Psoas muscle (tissue), 8 donors: Measurements from ENCODE around the gene EXOC2. TPM values are rescaled to one million over a fixed set of nuclear protein-coding genes. Genes with fewer than 3 reads are reported as not detected.

Source experiments
- ATAC-seq, 4 donors: fragments of 200-7000 bp; cut with Tn5 transposase; one replicate each; pipeline ENCODE4 v1.9.1; 2020; ENCODE audit warnings: moderate library complexity in 3 of 4, mild to moderate bottlenecking in 2 of 4
- DNase-seq, 2 donors: peaks; one replicate each; pipeline ENCODE4 v3.0.0-alpha.2; 2020
- H3K27ac ChIP-seq: fragments of 200-600 bp; one replicate; pipeline ENCODE4 v1.8.0; 2022
- H3K27me3 ChIP-seq, 3 donors: fragments of 200-600 bp in 1 of 3; one replicate each; pipeline versions ENCODE4 v1.6.1 to v1.8.0; 2013 to 2022; ENCODE audit warnings: low read length in 2 of 3, mild to moderate bottlenecking in 2 of 3, moderate library complexity in 1 of 3; ENCODE audit not compliant: insufficient read depth in 3 of 3
- H3K36me3 ChIP-seq, 2 donors: fragments of 200-600 bp in 1 of 2; one replicate each; pipeline versions ENCODE4 v1.6.1 to v1.8.0; 2013 to 2022; ENCODE audit warnings: low read depth in 1 of 2, mild to moderate bottlenecking in 1 of 2, moderate library complexity in 1 of 2; ENCODE audit not compliant: insufficient read depth in 1 of 2
- H3K4me1 ChIP-seq: fragments of 200-600 bp; one replicate; pipeline ENCODE4 v1.8.0; 2022
- H3K4me3 ChIP-seq: fragments of 200-600 bp; one replicate; pipeline ENCODE4 v1.8.0; 2022; ENCODE audit warnings: mild to moderate bottlenecking
- H3K9me3 ChIP-seq: fragments of 200-600 bp; one replicate; pipeline ENCODE4 v1.8.0; 2022
- WGBS, 3 donors: extraction: QIAGEN DNeasy Blood & Tissue Kit; methylation state at CpG; one replicate each; pipeline versions ENCODE4 v1.1.6 to v1.1.7; 2013; 5-methylcytosine and 5-hydroxymethylcytosine counted together
- intact Hi-C, 2 donors: fragments of 100-400 bp; cut with DNase I; formaldehyde crosslinking; loops; one replicate each; pipeline versions ENCODE4 v1.11.0 to v1.14.2; 2022
- polyA plus RNA-seq, 3 donors: library from polyadenylated mRNA; stranded (reverse); fragments of 200-250 nt; gene quantifications; one replicate each; pipeline ENCODE4 v1.2.3, GENCODE V29; 2013
- total RNA-seq, 4 donors: library from RNA; stranded (reverse); fragmentation: NEBNext Ultra II Directional in 2 of 4; extraction: Animal tissue kit (Norgen Biotek cat#: 25700) in 2 of 4; gene quantifications; one replicate each; pipeline versions ENCODE4 v1.2.1 to v1.2.4, GENCODE V29; 2021 to 2023
- TF ChIP-seq, protein P1 (sequence below): fragments of 200-600 bp; IDR thresholded peaks from one replicate; pipeline ENCODE4 v1.8.0; 2022; ENCODE audit warnings: antibody characterized with exemption
- donor health status: healthy with polysubstance abuse.
- donor health status: DM: no; HTN: no; CAD: no; lungs with moderate emphysema.
- donor health status: Bipolar disorder and iron deficiency.
- donor health status: healthy.
- donor health status: DM: yes; HTN: yes; CAD: no.
- donor health status: DM: no; HTN: no; CAD: no.
- donor health status: DM: no; HTN: no; CAD: no.
- donor health status: DM: yes; HTN: yes; CAD: no.

Gene EXOC2
- total and polyA plus RNA-seq, 7 donors: 5.7 to 15.9 (median 8.0) TPM

DNA sequence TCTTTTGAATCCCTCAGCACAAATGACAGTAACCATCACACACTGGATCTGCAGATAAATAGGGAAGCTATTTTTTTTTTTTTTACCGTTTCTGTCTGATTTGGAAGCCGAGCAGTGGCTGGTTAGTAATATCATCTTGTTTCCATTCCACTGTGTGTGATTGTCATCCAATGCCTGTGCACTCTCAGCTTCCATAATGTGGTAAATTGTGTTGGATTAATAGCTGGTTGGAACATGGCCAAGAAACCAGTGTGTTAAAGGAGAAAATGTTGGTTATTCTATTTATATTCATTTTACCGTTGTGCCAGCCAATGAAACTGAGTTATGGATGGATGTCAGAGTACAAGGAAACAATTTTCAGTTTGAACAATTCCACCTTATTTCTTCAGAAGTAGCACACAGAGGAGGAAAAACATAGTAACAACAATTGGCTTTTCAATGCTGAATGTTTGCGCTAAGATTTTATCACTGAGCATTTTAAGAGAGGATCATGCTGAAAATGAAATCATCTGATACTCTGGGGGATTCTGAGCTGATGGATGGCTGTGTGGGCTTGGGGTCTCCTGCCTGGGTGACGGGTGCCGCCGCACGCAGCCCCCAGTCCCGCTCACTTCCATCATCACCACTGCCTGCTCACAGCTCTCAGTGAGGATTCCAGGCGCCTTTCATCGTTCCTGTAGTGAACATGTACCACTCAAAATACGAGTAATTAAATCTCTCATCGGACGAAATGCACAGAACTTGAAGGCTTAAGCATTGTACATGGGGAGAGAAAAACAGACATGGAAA is 40.7 kb upstream of the EXOC2 start:
- ATAC-seq (no peak), DNase-seq (no peak)
- Histone ChIP-seq H3K27ac (no peak overlapping the region), H3K9me3 (no peaks in the 10 kb centered on the region), H3K4me1 (no peaks in the 10 kb centered on the region), H3K4me3 (no peak overlapping the region), H3K36me3 (no peaks in the 10 kb centered on the region), H3K27me3 (peaks cover 0 to 25% (median 6%) of the 10 kb centered on the region in 3 donors)
- TF ChIP-seq, protein P1, sequence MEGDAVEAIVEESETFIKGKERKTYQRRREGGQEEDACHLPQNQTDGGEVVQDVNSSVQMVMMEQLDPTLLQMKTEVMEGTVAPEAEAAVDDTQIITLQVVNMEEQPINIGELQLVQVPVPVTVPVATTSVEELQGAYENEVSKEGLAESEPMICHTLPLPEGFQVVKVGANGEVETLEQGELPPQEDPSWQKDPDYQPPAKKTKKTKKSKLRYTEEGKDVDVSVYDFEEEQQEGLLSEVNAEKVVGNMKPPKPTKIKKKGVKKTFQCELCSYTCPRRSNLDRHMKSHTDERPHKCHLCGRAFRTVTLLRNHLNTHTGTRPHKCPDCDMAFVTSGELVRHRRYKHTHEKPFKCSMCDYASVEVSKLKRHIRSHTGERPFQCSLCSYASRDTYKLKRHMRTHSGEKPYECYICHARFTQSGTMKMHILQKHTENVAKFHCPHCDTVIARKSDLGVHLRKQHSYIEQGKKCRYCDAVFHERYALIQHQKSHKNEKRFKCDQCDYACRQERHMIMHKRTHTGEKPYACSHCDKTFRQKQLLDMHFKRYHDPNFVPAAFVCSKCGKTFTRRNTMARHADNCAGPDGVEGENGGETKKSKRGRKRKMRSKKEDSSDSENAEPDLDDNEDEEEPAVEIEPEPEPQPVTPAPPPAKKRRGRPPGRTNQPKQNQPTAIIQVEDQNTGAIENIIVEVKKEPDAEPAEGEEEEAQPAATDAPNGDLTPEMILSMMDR: no peak
- 70 to 73% (median 72%) methylated on average over 14 of the region's 14 CpGs for WGBS, 3 donors
- intact Hi-C loops: no loop called here

- no peak overlapping the region for H3K27ac ChIP-seq
- 61 to 64% (median 63%) methylated on average over 7 of the region's 7 CpGs for WGBS, 3 donors
- H3K9me3 ChIP-seq: no peaks in the 10 kb centered on the region
- intact Hi-C loops: no loop called here
- DNase-seq: no peak
- no peaks in the 10 kb centered on the region for H3K4me1 ChIP-seq
- ATAC-seq: no peak
- TF ChIP-seq, protein P1: no peak
- no peaks in the 10 kb centered on the region for H3K36me3 ChIP-seq
- H3K27me3 ChIP-seq: peaks cover 0 to 33% (median 7%) of the 10 kb centered on the region in 3 donors
- no peak overlapping the region for H3K4me3 ChIP-seq
Measured at GRCh38 chr6:731924-732323, 39.0 kb upstream of the EXOC2 start.

DNA sequence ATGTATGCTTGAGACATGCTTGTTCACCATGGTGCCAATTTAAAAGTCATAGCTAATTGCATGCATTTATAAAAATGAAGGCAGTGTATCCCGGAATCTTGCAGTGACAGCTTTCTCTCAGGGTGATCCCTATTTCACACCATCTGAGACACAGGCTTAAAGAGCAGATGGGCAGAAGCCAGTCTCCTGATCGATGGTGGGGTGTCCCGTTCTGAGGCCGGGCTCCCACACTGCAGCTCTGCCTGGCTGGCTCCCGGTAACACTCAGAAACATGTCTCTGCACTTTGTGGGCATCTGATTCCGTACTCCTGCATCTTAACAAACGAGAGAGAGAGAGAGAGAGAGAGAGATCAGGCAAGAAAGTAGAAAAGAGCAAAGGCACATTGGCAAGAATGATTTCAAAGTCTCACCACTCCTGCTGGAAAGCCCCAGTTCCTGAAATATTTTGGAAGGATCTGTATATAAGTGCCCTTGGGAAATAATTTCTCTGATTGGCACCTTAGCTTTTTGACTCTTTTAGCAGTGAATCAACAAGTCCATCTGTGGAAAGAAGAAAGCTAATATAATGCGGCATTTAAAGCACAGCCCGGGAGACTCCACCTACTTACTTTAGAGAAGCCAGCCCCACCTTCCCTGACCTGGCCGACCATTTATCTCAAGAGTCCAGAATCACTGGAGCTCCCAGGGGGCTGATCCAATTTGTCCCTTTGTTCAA is 36.8 kb upstream of the EXOC2 start:
- intact Hi-C loops: loop anchor here (10.0 kb wide), 2 partner anchors 655 to 705 kb away; partner anchors contain the start of gene FOXF2 (in 1 of the 2)
- no peak for DNase-seq
- H3K4me1 ChIP-seq: no peaks in the 10 kb centered on the region
- H3K27me3 ChIP-seq: peaks cover 0 to 33% (median 7%) of the 10 kb centered on the region in 3 donors
- TF ChIP-seq, protein P1: no peak
- no peak overlapping the region for H3K27ac ChIP-seq
- ATAC-seq: no peak
- H3K9me3 ChIP-seq: no peaks in the 10 kb centered on the region
- 68 to 73% (median 69%) methylated on average over 10 of the region's 10 CpGs for WGBS, 3 donors
- H3K4me3 ChIP-seq: no peak overlapping the region
- no peaks in the 10 kb centered on the region for H3K36me3 ChIP-seq

- Histone ChIP-seq H3K9me3 (no peaks in the 10 kb centered on the region), H3K36me3 (no peaks in the 10 kb centered on the region), H3K27ac (no peak overlapping the region), H3K27me3 (peaks cover 0 to 25% (median 7%) of the 10 kb centered on the region in 3 donors), H3K4me3 (no peak overlapping the region), H3K4me1 (no peaks in the 10 kb centered on the region)
- TF ChIP-seq, protein P1: no peak
- 38 to 49% (median 43%) methylated on average over 3 of the region's 3 CpGs for WGBS, 3 donors
- DNase-seq: no peak
- ATAC-seq: no peak
- intact Hi-C loops: loop anchor here (10.0 kb wide), 2 partner anchors 657 to 707 kb away; partner anchors contain the start of gene FOXF2 (in 1 of the 2)
Measured at GRCh38 chr6:727856-728255, 34.9 kb upstream of the EXOC2 start.
